HCT116 (cell line): ENCODE measurements around the gene PDE4DIP. TPM values are rescaled to one million over a fixed set of nuclear protein-coding genes. Genes with fewer than 3 reads are reported as not detected.
"Not testable (repeated sequence)": the region's sequence is repeated elsewhere in the genome, so short reads cannot be mapped to it uniquely, and the experiment has no call there.

Experiments
- ATAC-seq: fragments of 200-7000 bp; cut with Tn5 transposase; 2 replicates; pipeline ENCODE4 v1.9.1; 2020; ENCODE audit warnings: mild to moderate bottlenecking, moderate library complexity
- BruUV-seq: library from RNA; stranded (reverse); fragments of 400-500 nt; replicated peaks from 2 replicates; lab custom pipeline; 2021; lab: Mats Ljungman, UMichigan
- CTCF ChIA-PET: fragments of 300-600 bp; sonication (Branson Sonifier 250); formaldehyde crosslinking; loops from one replicate; lab custom pipeline; 2021; ENCODE audit warnings: antibody characterized with exemption; lab: Charles Lee
- POLR2A ChIA-PET: fragments of 300-600, 350-600 bp; sonication (Branson Sonifier 250); formaldehyde crosslinking; loops from one replicate; lab custom pipeline; 2021; ENCODE audit warnings: antibody characterized with exemption; lab: Charles Lee
- RAD21 ChIA-PET, 2 experiments: fragments of 300-600 bp; sonication (Branson Sonifier 250); formaldehyde crosslinking; loops; one replicate each; lab custom pipeline; 2023; ENCODE audit warnings: low total read pairs in 2 of 2; ENCODE audit not compliant: uncharacterized antibody in 2 of 2, unreplicated experiment in 2 of 2, low non-redundant PET in 1 of 2; lab: Charles Lee
- DNase-seq: peaks from one replicate; pipeline ENCODE4 v3.0.0-alpha.2; 2010; ENCODE audit warnings: low read depth, low spot score
- H2AFZ ChIP-seq: fragments of 200-600 bp; shearing (Covaris generic), sonication (generic); 2 replicates; pipeline ENCODE4 v1.6.1; 2017; ENCODE audit warnings: low read depth, mixed run types, mixed read lengths, antibody characterized with exemption, low read length; ENCODE audit not compliant: poor library complexity, severe bottlenecking
- H3K27ac ChIP-seq: 2 replicates; pipeline ENCODE4 v1.5.1; 2012; ENCODE audit warnings: low read depth, low read length
- H3K27me3 ChIP-seq: fragments of 200-600 bp; sonication (generic); 2 replicates; pipeline ENCODE4 v1.6.1; 2016; ENCODE audit warnings: mixed run types, low read length, mixed read lengths; ENCODE audit not compliant: insufficient read depth
- H3K36me3 ChIP-seq, 2 experiments: fragments of 200-500 bp in 1 of 2; fragments of 200-600 bp in 1 of 2; sonication (Bioruptor generic) in 1 of 2; sonication (generic) in 1 of 2; 2 replicates each; pipeline versions ENCODE4 v1.5.1 to v1.6.1; 2014 to 2016; ENCODE audit warnings: low read length in 2 of 2, inconsistent platforms in 1 of 2, mixed read lengths in 1 of 2, mixed run types in 1 of 2; ENCODE audit not compliant: insufficient read depth in 2 of 2, control insufficient read depth in 1 of 2
- H3K4me1 ChIP-seq, 2 experiments: fragments of 200-600 bp in 1 of 2; sonication (generic) in 1 of 2; 2 replicates each; pipeline versions ENCODE4 v1.5.1 to v1.6.1; 2012 to 2017; ENCODE audit warnings: low read length in 2 of 2, inconsistent platforms in 1 of 2, mild to moderate bottlenecking in 1 of 2, mixed read lengths in 1 of 2, mixed run types in 1 of 2, moderate library complexity in 1 of 2; ENCODE audit not compliant: insufficient read depth in 2 of 2, control insufficient read depth in 1 of 2
- H3K4me2 ChIP-seq: fragments of 200-600 bp; sonication (generic); 2 replicates; pipeline ENCODE4 v1.6.1; 2017; ENCODE audit warnings: mixed run types, low read length, mixed read lengths
- H3K4me3 ChIP-seq, 2 experiments: fragments of 200-600 bp in 1 of 2; sonication (generic) in 1 of 2; replicated peaks in 1 of 2; 2 replicates each; pipeline ENCODE4 v1.5.1; 2011 to 2016; ENCODE audit warnings: low read length in 2 of 2, control low read depth in 1 of 2, low read depth in 1 of 2, mild to moderate bottlenecking in 1 of 2, mixed read lengths in 1 of 2, mixed run types in 1 of 2
- H3K79me2 ChIP-seq: fragments of 200-600 bp; sonication (generic); 2 replicates; pipeline ENCODE4 v1.6.1; 2017; ENCODE audit warnings: mild to moderate bottlenecking, mixed run types, low read length, moderate library complexity, mixed read lengths; ENCODE audit not compliant: insufficient read depth
- H3K9ac ChIP-seq: fragments of 200-600 bp; sonication (generic); 2 replicates; pipeline ENCODE4 v1.6.1; 2016; ENCODE audit warnings: low read length, mixed read lengths
- H3K9me2 ChIP-seq: fragments of 200-600 bp; sonication (generic), shearing (Covaris generic); 2 replicates; pipeline ENCODE4 v1.6.1; 2017; ENCODE audit warnings: mixed run types, mild to moderate bottlenecking, moderate library complexity; ENCODE audit not compliant: insufficient read depth
- H3K9me3 ChIP-seq, 2 experiments: fragments of 200-500 bp in 1 of 2; fragments of 200-600 bp in 1 of 2; sonication (Bioruptor generic) in 1 of 2; sonication (generic) in 1 of 2; 2 replicates each; pipeline ENCODE4 v1.6.1; 2014 to 2017; ENCODE audit warnings: low read length in 2 of 2, mixed read lengths in 2 of 2, inconsistent platforms in 1 of 2, low read depth in 1 of 2, mild to moderate bottlenecking in 1 of 2, mixed run types in 1 of 2, moderate library complexity in 1 of 2; ENCODE audit not compliant: control insufficient read depth in 1 of 2, insufficient read depth in 1 of 2
- H4K20me1 ChIP-seq: fragments of 200-600 bp; sonication (generic), shearing (Covaris generic); 2 replicates; pipeline ENCODE4 v1.6.1; 2017; ENCODE audit warnings: mixed run types, mild to moderate bottlenecking, moderate library complexity; ENCODE audit not compliant: insufficient read depth
- intact Hi-C: fragments of 100-400 bp; cut with micrococcal nuclease; formaldehyde crosslinking; loops from 2 replicates; pipeline ENCODE4 v1.10.0; 2022
- total RNA-seq: library from RNA; stranded (reverse); gene quantifications from one replicate; pipeline ENCODE4 v1.2.1, GENCODE V29; 2021; ENCODE audit not compliant: unreplicated experiment

The PDE4DIP gene
- total RNA-seq, 1 experiment from 2014 or later: 16.3 TPM

DNA sequence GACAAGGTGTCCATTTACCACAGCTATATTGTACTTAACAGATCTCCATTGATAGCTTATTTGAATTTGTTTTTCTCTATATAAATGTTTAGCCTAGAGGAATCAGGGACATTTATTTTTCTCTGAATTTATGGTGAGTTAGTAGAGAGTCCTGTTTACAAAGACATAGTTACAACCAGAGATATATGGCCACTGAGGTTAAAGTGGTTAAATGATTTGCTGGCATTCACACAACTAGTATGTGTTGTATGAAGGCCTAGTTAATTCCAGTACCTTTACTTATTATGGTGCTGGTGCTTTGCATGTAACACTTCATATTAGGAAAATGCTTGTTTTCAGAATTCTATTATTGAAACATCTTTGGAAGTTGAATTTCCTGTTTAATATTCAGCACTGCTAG lies 6.6 kb downstream of the PDE4DIP start:
- H3K27ac ChIP-seq, intact Hi-C loops, POLR2A ChIA-PET, RAD21 ChIA-PET, BruUV-seq, H3K4me2 ChIP-seq, H3K9ac ChIP-seq, CTCF ChIA-PET, H3K27me3 ChIP-seq, H4K20me1 ChIP-seq, H3K9me2 ChIP-seq, ATAC-seq, H3K79me2 ChIP-seq, DNase-seq, H2AFZ ChIP-seq, H3K4me1 ChIP-seq, H3K4me3 ChIP-seq, H3K9me3 ChIP-seq, H3K36me3 ChIP-seq: not testable (repeated sequence)

DNA sequence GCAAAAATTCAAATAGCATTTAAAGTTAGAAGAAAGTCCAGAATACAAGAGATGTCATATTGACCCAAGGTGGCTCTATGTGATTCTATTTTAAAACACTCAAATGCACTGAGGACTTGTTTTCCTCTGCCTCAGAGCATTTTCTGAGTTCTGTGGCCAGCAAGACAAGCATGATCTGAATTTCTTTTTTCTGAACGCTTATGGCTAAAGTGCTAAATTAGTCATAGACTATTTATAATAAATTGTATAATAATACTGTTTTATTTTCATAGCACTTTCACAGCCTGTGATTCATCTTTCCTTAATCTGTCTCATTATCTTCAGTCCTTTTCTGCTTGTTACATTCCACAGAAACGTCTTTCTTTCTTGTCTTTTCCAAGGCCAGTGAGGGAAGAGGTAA lies 7.5 kb downstream of the PDE4DIP start:
- H3K9ac ChIP-seq, H3K9me3 ChIP-seq, RAD21 ChIA-PET, H3K27me3 ChIP-seq, H3K4me2 ChIP-seq, POLR2A ChIA-PET, BruUV-seq, intact Hi-C loops, H3K4me3 ChIP-seq, H3K4me1 ChIP-seq, CTCF ChIA-PET, H4K20me1 ChIP-seq, H3K79me2 ChIP-seq, ATAC-seq, H3K9me2 ChIP-seq, H3K36me3 ChIP-seq, H3K27ac ChIP-seq, DNase-seq, H2AFZ ChIP-seq: not testable (repeated sequence)

DNA sequence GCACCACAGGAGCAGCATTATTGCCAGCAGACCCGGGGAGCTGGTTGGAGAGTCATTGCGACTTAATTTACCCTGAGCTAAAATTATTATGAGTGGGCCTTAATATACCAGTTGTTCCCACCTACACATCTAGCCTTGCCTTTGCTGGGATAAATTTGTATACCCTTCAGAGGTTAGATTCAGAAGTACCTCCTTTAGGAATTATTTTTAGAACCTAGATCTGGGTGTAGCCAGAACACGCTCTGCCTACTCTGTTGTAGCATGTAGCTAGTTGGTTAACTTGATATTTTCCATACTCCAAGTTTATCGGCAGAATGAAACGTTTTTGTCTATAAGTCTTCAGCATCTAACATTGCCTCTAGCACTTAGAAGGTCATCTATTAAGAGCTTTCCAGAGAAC lies 9.1 kb downstream of the PDE4DIP start:
- H3K4me3 ChIP-seq, H3K9me3 ChIP-seq, H3K27me3 ChIP-seq, intact Hi-C loops, H3K79me2 ChIP-seq, H4K20me1 ChIP-seq, H3K9me2 ChIP-seq, H3K27ac ChIP-seq, H2AFZ ChIP-seq, BruUV-seq, ATAC-seq, H3K4me2 ChIP-seq, CTCF ChIA-PET, POLR2A ChIA-PET, H3K9ac ChIP-seq, RAD21 ChIA-PET, H3K4me1 ChIP-seq, DNase-seq, H3K36me3 ChIP-seq: not testable (repeated sequence)

DNA sequence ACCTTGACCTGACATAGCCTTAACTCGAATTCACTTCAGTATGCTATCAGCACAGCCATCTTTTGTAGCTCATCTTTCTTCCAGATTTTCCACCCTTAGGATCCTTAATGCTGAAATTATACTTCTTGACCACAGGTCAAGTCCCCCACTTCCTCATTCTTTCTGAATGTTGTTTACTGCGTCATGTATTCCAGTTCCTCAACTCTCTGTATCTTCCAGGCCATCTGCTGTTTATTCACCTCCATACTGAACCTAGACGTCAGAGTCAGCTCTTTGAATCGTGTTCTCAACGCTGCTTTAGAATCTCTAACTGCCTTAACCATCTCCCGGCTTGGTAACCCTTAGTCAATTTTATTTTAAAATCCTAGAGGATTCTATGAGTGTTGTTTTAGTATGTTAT lies 9.8 kb downstream of the PDE4DIP start:
- H3K9ac ChIP-seq, H3K4me2 ChIP-seq, H3K27ac ChIP-seq, DNase-seq, BruUV-seq, H3K79me2 ChIP-seq, H3K4me1 ChIP-seq, H2AFZ ChIP-seq, intact Hi-C loops, H4K20me1 ChIP-seq, H3K9me2 ChIP-seq, POLR2A ChIA-PET, RAD21 ChIA-PET, H3K4me3 ChIP-seq, CTCF ChIA-PET, H3K36me3 ChIP-seq, H3K27me3 ChIP-seq, H3K9me3 ChIP-seq, ATAC-seq: not testable (repeated sequence)

DNA sequence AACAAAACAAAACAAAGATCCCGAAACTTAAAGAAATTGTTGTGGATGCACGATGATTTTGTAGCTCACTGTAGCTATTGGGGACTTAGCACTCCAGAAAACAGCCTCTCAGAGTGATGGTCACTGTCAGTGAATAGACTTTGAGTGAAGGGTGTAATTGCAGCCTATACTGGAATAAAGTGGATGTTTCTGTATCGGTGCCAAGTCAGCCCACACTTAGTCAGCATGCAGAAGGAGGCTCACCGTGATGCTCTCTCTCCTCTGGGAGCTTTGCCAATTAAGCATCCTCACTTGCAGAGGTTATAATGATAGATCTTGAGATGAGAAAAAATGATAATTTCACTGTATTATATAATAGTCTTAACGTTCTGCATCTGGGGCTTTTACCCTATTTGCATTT lies 11.1 kb downstream of the PDE4DIP start:
- DNase-seq, H3K9me2 ChIP-seq, intact Hi-C loops, H2AFZ ChIP-seq, H4K20me1 ChIP-seq, CTCF ChIA-PET, POLR2A ChIA-PET, H3K27ac ChIP-seq, H3K9me3 ChIP-seq, H3K79me2 ChIP-seq, RAD21 ChIA-PET, H3K36me3 ChIP-seq, H3K4me3 ChIP-seq, H3K4me1 ChIP-seq, ATAC-seq, BruUV-seq, H3K4me2 ChIP-seq, H3K27me3 ChIP-seq, H3K9ac ChIP-seq: not testable (repeated sequence)
